H1 (cell line): ENCODE measurements around the gene ZNF385D. TPM values are rescaled to one million over a fixed set of nuclear protein-coding genes. Genes with fewer than 3 reads are reported as not detected.

Experiments
- CTCF ChIA-PET: fragments of 300-600 bp; sonication (Branson Sonifier 250); formaldehyde crosslinking; loops from one replicate; lab custom pipeline; 2021; ENCODE audit not compliant: partially characterized antibody; lab: Charles Lee
- POLR2A ChIA-PET: fragments of 300-600 bp; sonication (Branson Sonifier 250); formaldehyde crosslinking; loops from one replicate; lab custom pipeline; 2021; ENCODE audit warnings: inconsistent platforms; ENCODE audit not compliant: partially characterized antibody; lab: Charles Lee
- DNase-seq, 2 experiments: peaks; one replicate each; pipeline versions ENCODE4 v3.0.0 to v3.0.0-alpha.2; 2010 to 2022; ENCODE audit warnings: low spot score in 2 of 2, low read depth in 1 of 2, mixed read lengths in 1 of 2
- FAIRE-seq: peaks from 2 replicates; lab custom pipeline; 2011; peaks lifted over from hg19 to GRCh38; lab: Jason Lieb, UNC
- H2AFZ ChIP-seq: 2 replicates; pipeline ENCODE4 v1.8.1; 2012; ENCODE audit warnings: low read length, inconsistent platforms
- H2AK5ac ChIP-seq: 2 replicates; pipeline ENCODE4 v1.6.1; 2013; ENCODE audit warnings: low read depth, low read length
- H2BK120ac ChIP-seq: replicated peaks from 2 replicates; pipeline ENCODE3; 2013; ENCODE audit warnings: low read depth, low read length, inconsistent platforms
- H2BK12ac ChIP-seq: 2 replicates; pipeline ENCODE4 v1.6.1; 2013; ENCODE audit warnings: low read depth, low read length
- H2BK15ac ChIP-seq: 2 replicates; pipeline ENCODE4 v1.6.1; 2013; ENCODE audit warnings: low read length
- H2BK20ac ChIP-seq: 2 replicates; pipeline ENCODE4 v1.6.1; 2013; ENCODE audit warnings: low read length
- H2BK5ac ChIP-seq: 2 replicates; pipeline ENCODE4 v1.6.1; 2013; ENCODE audit warnings: low read depth, low read length
- H3K14ac ChIP-seq: 2 replicates; pipeline ENCODE4 v1.6.1; 2013; ENCODE audit warnings: inconsistent platforms; ENCODE audit not compliant: insufficient read length
- H3K18ac ChIP-seq: 2 replicates; pipeline ENCODE4 v1.6.1; 2013; ENCODE audit warnings: low read length; ENCODE audit errors: extremely low read depth
- H3K23ac ChIP-seq: 2 replicates; pipeline ENCODE4 v1.6.1; 2013; ENCODE audit warnings: inconsistent platforms; ENCODE audit not compliant: insufficient read length
- H3K23me2 ChIP-seq: 2 replicates; pipeline ENCODE4 v1.6.1; 2013; ENCODE audit warnings: low read depth, low read length
- H3K27ac ChIP-seq: 2 replicates; pipeline ENCODE4 v1.6.1; 2011; ENCODE audit warnings: low read depth, low read length, inconsistent platforms
- H3K27me3 ChIP-seq, 4 experiments: replicated peaks in 1 of 4; 1 replicate in 1 of 4; 2 replicates in 3 of 4; pipeline versions ENCODE4 v1.6.1 to v1.8.1; 2011 to 2013; ENCODE audit warnings: low read length in 3 of 4, mild to moderate bottlenecking in 3 of 4, inconsistent platforms in 2 of 4, mixed read lengths in 2 of 4, moderate library complexity in 1 of 4; ENCODE audit not compliant: control insufficient read depth in 3 of 4, insufficient read depth in 3 of 4; ENCODE audit errors: extremely low read depth in 1 of 4
- H3K36me3 ChIP-seq, 4 experiments: 2 replicates each; pipeline versions ENCODE4 v1.6.1 to v1.8.1; 2011 to 2013; ENCODE audit warnings: mild to moderate bottlenecking in 4 of 4, low read length in 3 of 4, moderate library complexity in 2 of 4, control low read depth in 1 of 4, inconsistent platforms in 1 of 4; ENCODE audit not compliant: insufficient read depth in 4 of 4, control insufficient read depth in 2 of 4
- H3K4ac ChIP-seq: replicated peaks from 2 replicates; pipeline ENCODE3; 2013; ENCODE audit warnings: low read length, low read depth, mixed read lengths, inconsistent platforms; ENCODE audit not compliant: insufficient read length
- H3K4me1 ChIP-seq, 4 experiments: replicated peaks in 1 of 4; 1 replicate in 1 of 4; 2 replicates in 3 of 4; pipeline versions ENCODE4 v1.6.1 to v1.8.1; 2011 to 2013; ENCODE audit warnings: low read length in 3 of 4, inconsistent platforms in 2 of 4, mixed read lengths in 1 of 4; ENCODE audit not compliant: insufficient read depth in 4 of 4, control insufficient read depth in 3 of 4
- H3K4me2 ChIP-seq, 2 experiments: 2 replicates each; pipeline versions ENCODE4 v1.6.1 to v1.8.1; 2011 to 2013; ENCODE audit warnings: low read depth in 2 of 2, low read length in 2 of 2, control low read depth in 1 of 2, inconsistent platforms in 1 of 2, mild to moderate bottlenecking in 1 of 2; ENCODE audit not compliant: insufficient read depth in 1 of 2
- H3K4me3 ChIP-seq, 4 experiments: fragments of 200-600, 300-600 bp in 1 of 4; sonication (generic), shearing (Covaris generic), sonication (Bioruptor Twin) in 1 of 4; 2 replicates each; pipeline versions ENCODE4 v1.5.1 to v1.8.1; 2011 to 2016; ENCODE audit warnings: low read length in 4 of 4, low read depth in 3 of 4, control low read depth in 2 of 4, inconsistent platforms in 2 of 4, mild to moderate bottlenecking in 2 of 4, mixed read lengths in 1 of 4, moderate library complexity in 1 of 4; ENCODE audit not compliant: insufficient read depth in 2 of 4; ENCODE audit errors: extremely low read depth in 1 of 4
- H3K56ac ChIP-seq: replicated peaks from 2 replicates; pipeline ENCODE3; 2013; ENCODE audit warnings: low read depth, mild to moderate bottlenecking, mixed read lengths, low read length, inconsistent platforms; ENCODE audit not compliant: insufficient read length
- H3K79me1 ChIP-seq: 2 replicates; pipeline ENCODE4 v1.6.1; 2013; ENCODE audit warnings: low read depth, low read length, control low read depth
- H3K79me2 ChIP-seq, 2 experiments: 2 replicates each; pipeline versions ENCODE4 v1.6.1 to v1.8.1; 2012 to 2013; ENCODE audit warnings: low read length in 2 of 2, mild to moderate bottlenecking in 2 of 2, inconsistent platforms in 1 of 2; ENCODE audit not compliant: insufficient read depth in 2 of 2, control insufficient read depth in 1 of 2
- H3K9ac ChIP-seq, 4 experiments: replicated peaks in 1 of 4; 1 replicate in 1 of 4; 2 replicates in 3 of 4; pipeline versions ENCODE4 v1.6.1 to v1.8.1; 2011 to 2013; ENCODE audit warnings: low read depth in 3 of 4, low read length in 3 of 4, control low read depth in 2 of 4, mild to moderate bottlenecking in 2 of 4, moderate library complexity in 2 of 4, inconsistent platforms in 1 of 4; ENCODE audit errors: extremely low read depth in 1 of 4
- H3K9me3 ChIP-seq, 2 experiments: 2 replicates each; pipeline versions ENCODE4 v1.6.1 to v1.8.1; 2012 to 2013; ENCODE audit warnings: mild to moderate bottlenecking in 2 of 2, moderate library complexity in 2 of 2, control low read depth in 1 of 2, inconsistent platforms in 1 of 2, low read depth in 1 of 2, low read length in 1 of 2, mixed read lengths in 1 of 2; ENCODE audit not compliant: insufficient read depth in 2 of 2
- H4K20me1 ChIP-seq, 2 experiments: replicated peaks in 1 of 2; 2 replicates each; pipeline versions ENCODE3 to v1.8.1; 2011 to 2013; ENCODE audit warnings: inconsistent platforms in 2 of 2, low read length in 2 of 2, mild to moderate bottlenecking in 1 of 2; ENCODE audit not compliant: insufficient read depth in 2 of 2, control insufficient read depth in 1 of 2
- H4K5ac ChIP-seq: 2 replicates; pipeline ENCODE4 v1.6.1; 2013; ENCODE audit warnings: low read length, low read depth, mixed read lengths, inconsistent platforms; ENCODE audit not compliant: insufficient read length
- H4K8ac ChIP-seq: 2 replicates; pipeline ENCODE4 v1.8.0; 2013; ENCODE audit warnings: mild to moderate bottlenecking, moderate library complexity, low read length, inconsistent platforms; ENCODE audit not compliant: insufficient read depth; ENCODE audit errors: extremely low read depth
- H4K91ac ChIP-seq: replicated peaks from 2 replicates; pipeline ENCODE3; 2013; ENCODE audit warnings: low read length, mixed read lengths, inconsistent platforms; ENCODE audit not compliant: insufficient read length
- GTF2F1 ChIP-seq: IDR thresholded peaks from 2 replicates; pipeline ENCODE4 v1.6.1; 2012; ENCODE audit warnings: low read depth, low read length, improper control_type of control experiment, borderline replicate concordance
- JUN ChIP-seq: IDR thresholded peaks from 2 replicates; pipeline ENCODE4 v1.6.1; 2011; ENCODE audit warnings: low read depth, mild to moderate bottlenecking, improper control_type of control experiment, low read length
- KDM1A ChIP-seq: fragments of 200-600, 300-600 bp; sonication (generic); IDR thresholded peaks from 2 replicates; pipeline ENCODE4 v1.7.1; 2016; ENCODE audit warnings: mild to moderate bottlenecking, low read length, borderline replicate concordance
- TAF1 ChIP-seq: IDR thresholded peaks from 2 replicates; pipeline ENCODE4 v1.6.1; 2011; ENCODE audit warnings: mild to moderate bottlenecking, low read depth, low read length
- TCF12 ChIP-seq: IDR thresholded peaks from 2 replicates; pipeline ENCODE4 v1.6.1; 2011; ENCODE audit warnings: low read depth, mild to moderate bottlenecking, low read length
- TEAD4 ChIP-seq: IDR thresholded peaks from 2 replicates; pipeline ENCODE4 v1.6.1; 2012; ENCODE audit warnings: low read depth, low read length, inconsistent platforms, mixed read lengths
- WGBS, 2 experiments: shearing (Covaris generic) in 1 of 2; methylation state at CpG; one replicate each; pipeline versions ENCODE4 v1.1.6 to v1.1.7; 2013 to 2015; ENCODE audit warnings: low lambda C conversion rate in 2 of 2, mixed read lengths in 2 of 2, inconsistent platforms in 1 of 2, low coverage in 1 of 2, missing lambda C conversion rate in 1 of 2; ENCODE audit not compliant: insufficient replicate concordance in 2 of 2, insufficient coverage in 1 of 2, insufficient read length in 1 of 2; ENCODE audit errors: extremely low coverage in 1 of 2, missing lambda C conversion rate in 1 of 2; 5-methylcytosine and 5-hydroxymethylcytosine counted together
- polyA plus RNA-seq, 7 experiments: library from polyadenylated mRNA; depleted of rRNA in 3 of 7; stranded (reverse) in 5 of 7; unstranded in 2 of 7; fragments of >200 nt in 5 of 7; fragments of 200-250 nt in 2 of 7; gene quantifications; 1 replicate in 5 of 7; 2 replicates in 1 of 7; 4 replicates in 1 of 7; pipeline versions ENCODE4 v1.2.1 to v1.2.3, GENCODE V29; 2011 to 2013; ENCODE audit warnings: missing spikeins in 2 of 7, mixed read lengths in 2 of 7
- total RNA-seq: library from RNA; stranded (reverse); fragmentation: NEBNext Ultra II Directional; extraction: Animal tissue kit (Norgen Biotek cat#: 25700); gene quantifications from 2 replicates; pipeline ENCODE4 v1.2.1, GENCODE V29; 2021

ZNF385D gene
- total and polyA plus RNA-seq, 2 of the 8 experiments (the other 6 are each of a cell fraction or from before 2014, with no cell fraction given): 5.9 to 10.8 TPM

DNA sequence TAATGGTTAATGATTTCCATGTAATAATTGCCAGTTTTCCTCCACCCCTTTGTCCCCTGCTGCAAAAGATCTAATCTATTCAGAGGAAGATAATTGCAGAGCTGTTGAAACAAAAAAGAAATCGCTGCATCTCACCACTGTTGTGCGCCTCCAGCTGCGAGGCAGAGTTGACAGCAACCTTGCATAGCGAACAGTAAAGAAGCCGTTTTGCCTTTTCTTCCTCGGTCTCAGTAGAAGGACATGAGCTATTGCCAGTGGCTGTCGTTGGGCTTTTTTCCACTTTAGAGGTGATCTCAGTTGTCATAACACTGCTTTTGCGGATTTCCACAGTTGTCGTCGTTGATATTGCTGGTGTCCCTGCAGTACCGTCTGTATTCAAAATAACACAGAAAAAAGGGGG lies 314.2 kb downstream of the ZNF385D start:
- POLR2A ChIA-PET: no interaction called here
- H3K23me2 ChIP-seq: no peaks in the 10 kb centered on the region
- no peak overlapping the region for H4K8ac ChIP-seq
- no peak overlapping the region for H2BK5ac ChIP-seq
- WGBS, 2 experiments: 76% methylated on average over 11 of the region's 11 CpGs; no CpG with 5 or more reads in 1 of the 2 experiments
- no peak overlapping the region for H3K4ac ChIP-seq
- H3K56ac ChIP-seq: no peak overlapping the region
- H3K4me2 ChIP-seq: no peak overlapping the region
- H3K9ac ChIP-seq: no peak overlapping the region
- H3K9me3 ChIP-seq: no peaks in the 10 kb centered on the region
- DNase-seq (no peak), FAIRE-seq (no peak)
- CTCF ChIA-PET: no interaction called here
- H3K14ac ChIP-seq: no peak overlapping the region
- no peak overlapping the region for H2BK12ac ChIP-seq
- no peak overlapping the region for H3K4me3 ChIP-seq
- no peak overlapping the region for H2BK20ac ChIP-seq
- no peak overlapping the region for H2AFZ ChIP-seq
- no peak overlapping the region for H3K27ac ChIP-seq
- no peaks in the 10 kb centered on the region for H3K4me1 ChIP-seq
- no peaks in the 10 kb centered on the region for H3K27me3 ChIP-seq
- H2AK5ac ChIP-seq: no peak overlapping the region
- H3K79me2 ChIP-seq: no peaks in the 10 kb centered on the region
- H4K20me1 ChIP-seq: no peaks in the 10 kb centered on the region
- H3K18ac ChIP-seq: no peak overlapping the region
- H3K23ac ChIP-seq: no peak overlapping the region
- no peak overlapping the region for H4K91ac ChIP-seq
- no peak overlapping the region for H2BK15ac ChIP-seq
- no peaks in the 10 kb centered on the region for H3K79me1 ChIP-seq
- no peaks in the 10 kb centered on the region for H3K36me3 ChIP-seq
- no peak overlapping the region for H4K5ac ChIP-seq
- peak overlapping the region; percentile 69 for H2BK120ac ChIP-seq
- TF ChIP-seq TEAD4 (no peak), TCF12 (no peak), KDM1A (no peak), GTF2F1 (no peak), TAF1 (no peak), JUN (no peak)
